A549 (cell line): ENCODE data around the gene ITGA1.

Experiments used
- CTCF ChIP-seq: fragments of >200 bp; sonication (Bioruptor Twin); formaldehyde crosslinking; IDR thresholded peaks from 3 replicates; pipeline ENCODE4 v1.5.1; 2016
- EP300 ChIP-seq, 2 experiments: fragments of >200 bp; sonication (Bioruptor Twin); formaldehyde crosslinking; IDR thresholded peaks; 2 replicates in 1 of 2; 3 replicates in 1 of 2; pipeline ENCODE4 v1.6.1; 2016 to 2017
- TF ChIP-seq, protein P1 (sequence below): fragments of 200-600 bp; sonication (generic); IDR thresholded peaks from 2 replicates; pipeline ENCODE4 v1.6.1; 2016; ENCODE audit warnings: antibody characterized with exemption, mild to moderate bottlenecking, moderate library complexity

GRCh38 chr5:52829664-52830063 is 41.9 kb downstream of the ITGA1 start:
- TF ChIP-seq EP300 (IDR thresholded peaks at IDR 0.05) (no peak), CTCF (no peak)
- TF ChIP-seq, protein P1, sequence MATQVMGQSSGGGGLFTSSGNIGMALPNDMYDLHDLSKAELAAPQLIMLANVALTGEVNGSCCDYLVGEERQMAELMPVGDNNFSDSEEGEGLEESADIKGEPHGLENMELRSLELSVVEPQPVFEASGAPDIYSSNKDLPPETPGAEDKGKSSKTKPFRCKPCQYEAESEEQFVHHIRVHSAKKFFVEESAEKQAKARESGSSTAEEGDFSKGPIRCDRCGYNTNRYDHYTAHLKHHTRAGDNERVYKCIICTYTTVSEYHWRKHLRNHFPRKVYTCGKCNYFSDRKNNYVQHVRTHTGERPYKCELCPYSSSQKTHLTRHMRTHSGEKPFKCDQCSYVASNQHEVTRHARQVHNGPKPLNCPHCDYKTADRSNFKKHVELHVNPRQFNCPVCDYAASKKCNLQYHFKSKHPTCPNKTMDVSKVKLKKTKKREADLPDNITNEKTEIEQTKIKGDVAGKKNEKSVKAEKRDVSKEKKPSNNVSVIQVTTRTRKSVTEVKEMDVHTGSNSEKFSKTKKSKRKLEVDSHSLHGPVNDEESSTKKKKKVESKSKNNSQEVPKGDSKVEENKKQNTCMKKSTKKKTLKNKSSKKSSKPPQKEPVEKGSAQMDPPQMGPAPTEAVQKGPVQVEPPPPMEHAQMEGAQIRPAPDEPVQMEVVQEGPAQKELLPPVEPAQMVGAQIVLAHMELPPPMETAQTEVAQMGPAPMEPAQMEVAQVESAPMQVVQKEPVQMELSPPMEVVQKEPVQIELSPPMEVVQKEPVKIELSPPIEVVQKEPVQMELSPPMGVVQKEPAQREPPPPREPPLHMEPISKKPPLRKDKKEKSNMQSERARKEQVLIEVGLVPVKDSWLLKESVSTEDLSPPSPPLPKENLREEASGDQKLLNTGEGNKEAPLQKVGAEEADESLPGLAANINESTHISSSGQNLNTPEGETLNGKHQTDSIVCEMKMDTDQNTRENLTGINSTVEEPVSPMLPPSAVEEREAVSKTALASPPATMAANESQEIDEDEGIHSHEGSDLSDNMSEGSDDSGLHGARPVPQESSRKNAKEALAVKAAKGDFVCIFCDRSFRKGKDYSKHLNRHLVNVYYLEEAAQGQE, result no peak
